HG02973 (cell line): ENCODE data around the gene MRM2.

Source experiments
- ATAC-seq: cut with Tn5 transposase; IDR thresholded peaks from one replicate; pipeline ENCODE4 v1.9.1; 2021; ENCODE audit warnings: moderate library complexity; ENCODE audit not compliant: unreplicated experiment

Gene MRM2

DNA sequence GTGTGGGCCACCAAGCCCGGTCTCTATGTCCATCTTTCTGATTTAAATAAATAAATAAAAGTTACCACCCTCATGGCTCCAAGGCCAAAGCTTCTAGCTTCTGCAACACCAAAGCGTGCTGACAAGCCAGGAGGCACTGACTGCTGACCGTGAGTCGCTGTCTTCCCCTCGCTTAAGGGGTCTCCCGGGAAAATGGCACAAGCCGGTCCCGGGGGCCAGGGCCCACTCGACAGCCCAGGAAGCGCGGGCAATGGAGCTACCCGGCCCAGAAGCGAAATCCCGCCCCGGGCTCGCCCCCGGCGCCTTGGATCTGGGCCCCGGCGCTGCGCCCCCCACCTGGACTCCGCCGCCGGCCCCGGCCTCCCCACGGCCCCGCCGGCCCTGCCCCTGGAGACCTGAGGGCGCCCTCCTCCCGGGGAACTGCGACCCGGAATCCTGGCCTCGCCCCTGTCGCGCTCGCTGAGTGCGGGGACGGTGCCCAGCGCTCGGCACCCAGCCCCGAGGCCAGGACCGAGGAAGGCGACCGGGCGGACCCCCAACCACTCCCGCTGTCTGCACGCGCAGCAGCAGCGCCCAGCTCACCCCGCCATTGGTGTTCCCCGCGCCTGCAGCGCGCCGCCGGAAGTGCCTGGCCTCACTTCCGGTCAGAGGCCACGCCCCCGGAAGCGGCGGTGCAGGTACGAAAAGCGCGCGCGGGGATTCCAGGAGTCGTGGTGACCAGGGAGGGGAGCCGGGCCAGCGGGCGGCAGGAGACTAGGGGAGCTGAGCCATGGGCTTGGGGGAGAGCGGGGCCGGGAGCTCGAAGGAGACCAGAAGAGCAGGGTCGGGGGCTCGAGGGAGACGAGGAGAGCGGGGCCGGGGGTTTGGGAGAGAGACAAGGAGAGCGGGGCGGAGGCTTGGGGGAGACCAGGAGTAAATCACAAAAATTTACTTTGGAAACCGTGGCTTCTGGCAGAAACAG is at the start of gene MRM2, which contains the start of gene NUDT1:
Gene MRM2, minus strand, starts transcription at position 626 of the 961 bp plus-strand sequence. Its CDS starts 36 bp downstream, at position 590.
Gene NUDT1, plus strand, starts transcription at position 647 of the 961 bp plus-strand sequence. CDS start 2,349 bp downstream, outside the sequence.
- ATAC-seq = peak; percentile 47

DNA sequence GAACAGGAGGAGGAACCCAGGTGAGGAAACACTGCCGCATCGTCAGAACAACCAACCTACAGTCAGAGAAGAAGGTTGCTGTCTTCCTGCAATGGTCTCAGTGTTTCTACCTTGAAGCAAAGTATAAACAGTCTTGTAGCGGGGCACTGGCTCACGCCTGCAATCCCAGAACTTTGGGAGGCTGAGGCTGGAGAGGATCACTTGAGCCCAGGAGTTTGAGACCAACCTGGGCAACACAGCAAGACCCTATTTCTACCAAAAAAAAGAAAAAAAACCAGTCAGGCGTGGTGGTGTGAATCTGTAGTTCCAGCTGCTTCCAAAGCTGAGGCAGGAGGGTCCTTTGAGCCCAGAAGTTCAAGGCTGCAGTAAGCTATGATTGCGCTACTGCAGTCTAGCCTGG is 48.9 kb upstream of the MRM2 start:
- no peak for ATAC-seq

DNA sequence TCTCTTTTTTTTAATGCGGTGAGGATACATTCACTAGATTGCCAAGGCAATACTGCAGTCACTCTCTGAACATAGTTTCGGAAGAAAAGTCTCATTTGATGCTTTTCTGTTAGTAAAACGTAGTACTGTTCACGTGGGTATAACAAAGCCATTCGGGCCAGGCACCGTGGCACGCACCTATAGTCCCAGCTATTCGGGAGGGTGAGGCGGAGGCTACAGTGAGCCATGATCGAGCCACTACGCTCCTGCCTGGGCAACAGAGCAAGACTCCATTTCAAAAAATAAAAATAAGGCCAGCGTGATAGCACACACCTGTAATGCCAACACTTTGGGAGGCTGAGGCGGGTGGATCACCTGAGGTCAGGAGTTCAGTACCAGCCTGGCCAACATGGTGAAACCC is 47.6 kb upstream of the MRM2 start:
- no peak for ATAC-seq

DNA sequence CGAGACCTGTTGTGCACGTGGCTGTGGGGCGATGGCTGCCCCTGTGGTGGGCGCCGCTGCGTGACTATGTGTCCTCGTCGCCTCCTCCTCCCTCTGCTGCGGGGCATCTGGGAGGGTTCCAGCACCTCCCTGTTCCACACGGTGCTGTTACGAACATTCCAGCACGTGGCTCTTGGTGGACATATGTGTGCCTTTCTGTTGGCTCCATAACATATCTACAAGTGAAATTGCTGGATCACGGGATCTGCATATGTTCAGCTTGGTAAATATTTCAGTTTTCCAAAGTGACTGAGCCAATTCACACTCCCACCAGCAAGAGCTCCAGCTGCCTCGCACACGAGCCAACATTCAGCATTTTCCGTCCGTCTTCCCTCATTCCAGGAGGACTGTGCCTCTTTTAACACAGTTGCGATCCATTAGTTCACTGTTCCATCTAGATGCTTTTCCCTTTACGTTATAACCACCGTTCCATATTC is 47.1 kb upstream of the MRM2 start:
- ATAC-seq = no peak

DNA sequence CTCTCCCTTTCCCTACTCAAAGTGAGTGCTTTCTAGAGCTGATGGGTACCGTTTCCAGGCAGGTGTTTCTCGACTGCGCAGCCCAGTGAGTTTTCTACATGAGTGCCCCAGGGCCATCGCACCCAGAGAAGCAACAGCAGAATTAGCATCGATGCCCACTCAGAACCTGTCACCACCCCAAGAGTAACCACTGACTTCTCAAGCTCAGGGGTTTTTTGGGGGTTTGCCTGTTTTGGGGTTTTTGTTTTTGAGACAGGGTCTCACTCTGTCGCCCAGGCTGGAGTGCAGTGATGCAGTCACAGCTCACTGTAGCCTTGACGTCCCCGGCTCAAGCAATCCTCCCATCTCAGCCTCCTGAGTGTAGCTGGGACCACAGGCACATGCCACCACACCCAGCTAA is 46.5 kb upstream of the MRM2 start:
- peak; percentile 71 for ATAC-seq

DNA sequence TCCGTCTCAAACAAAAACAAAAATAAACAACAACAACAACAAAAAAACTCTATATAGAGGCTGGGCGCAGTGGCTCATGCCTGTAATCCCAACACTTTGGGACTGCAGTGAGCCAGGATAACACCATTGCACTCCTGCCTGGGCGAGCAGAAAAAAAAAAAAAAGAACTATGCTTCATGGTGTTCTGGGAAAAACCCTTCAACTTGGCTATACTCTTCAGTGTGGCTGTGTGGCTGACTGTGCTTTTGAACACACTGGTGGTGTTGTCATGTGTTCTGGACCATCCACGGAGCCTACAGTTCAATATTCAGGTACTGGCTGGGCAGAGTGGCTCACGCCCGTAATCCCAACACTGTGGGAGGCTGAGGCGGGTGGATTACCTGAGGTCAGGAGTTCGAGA is 45.7 kb upstream of the MRM2 start:
- ATAC-seq = no peak

DNA sequence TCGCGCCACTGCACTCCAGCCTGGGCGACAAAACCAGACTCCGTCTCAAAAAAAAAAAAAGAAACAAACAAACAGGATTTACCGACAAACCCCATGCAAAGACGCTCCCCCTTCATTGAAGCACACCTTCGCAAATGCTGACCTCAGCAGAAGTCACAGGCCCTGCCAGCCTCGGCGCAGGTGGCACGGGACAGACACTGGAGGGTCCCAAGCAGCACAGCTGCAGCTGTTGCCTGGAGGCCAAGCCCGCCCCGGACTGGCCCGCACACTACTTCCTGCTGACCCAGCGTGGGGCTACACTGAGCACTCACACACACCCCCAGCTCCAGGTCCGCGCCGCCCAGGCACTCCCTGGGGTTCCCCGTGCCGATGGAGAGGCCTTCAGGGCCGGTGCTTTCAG is 41.1 kb upstream of the MRM2 start:
- ATAC-seq = no peak

DNA sequence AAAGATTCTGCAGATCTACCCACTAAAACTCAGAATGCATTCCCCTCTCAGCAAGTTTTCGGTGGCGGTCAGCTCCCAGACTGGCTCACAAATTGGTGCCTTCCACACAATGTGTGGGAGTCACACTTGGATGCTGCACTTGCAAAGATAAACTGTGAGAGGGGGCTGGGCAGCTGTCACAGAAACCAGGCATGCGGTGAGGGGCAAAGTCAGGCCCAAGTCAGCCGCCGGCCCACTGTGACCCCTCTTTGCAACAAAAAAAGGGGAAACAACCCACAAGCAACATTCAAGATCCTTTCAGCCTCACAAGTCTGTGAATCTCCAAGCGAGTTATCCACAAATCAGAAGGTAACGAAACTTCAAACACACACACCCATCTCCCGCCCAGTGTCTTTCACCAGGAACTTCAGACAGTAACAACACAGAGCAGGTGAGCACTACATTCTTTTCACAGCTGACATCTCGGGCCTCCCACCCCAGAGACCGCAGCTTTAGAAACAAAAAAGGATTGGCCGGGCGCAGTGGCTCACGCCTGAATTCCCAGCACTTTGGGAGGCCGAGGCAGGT is 40.3 kb upstream of the MRM2 start:
- no peak for ATAC-seq

DNA sequence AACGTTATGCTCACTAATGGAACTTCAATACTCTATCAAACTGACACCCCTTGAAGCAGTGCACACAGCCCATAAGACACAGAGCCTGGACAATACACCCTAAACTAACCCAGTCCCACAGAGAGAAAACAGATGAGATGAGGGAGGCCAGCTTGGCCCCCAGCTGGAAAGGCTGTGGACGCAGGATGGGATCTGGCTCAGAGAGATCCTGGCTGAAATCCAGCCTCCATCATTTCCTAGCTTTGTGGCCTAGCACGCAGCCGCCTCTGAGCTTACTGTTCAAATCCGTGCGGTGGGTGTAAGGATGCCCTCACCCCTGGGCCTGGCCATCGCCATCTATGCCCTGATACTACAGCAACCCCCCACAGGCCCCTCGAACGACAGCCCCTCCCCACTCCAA is 39.5 kb upstream of the MRM2 start:
- ATAC-seq = no peak

DNA sequence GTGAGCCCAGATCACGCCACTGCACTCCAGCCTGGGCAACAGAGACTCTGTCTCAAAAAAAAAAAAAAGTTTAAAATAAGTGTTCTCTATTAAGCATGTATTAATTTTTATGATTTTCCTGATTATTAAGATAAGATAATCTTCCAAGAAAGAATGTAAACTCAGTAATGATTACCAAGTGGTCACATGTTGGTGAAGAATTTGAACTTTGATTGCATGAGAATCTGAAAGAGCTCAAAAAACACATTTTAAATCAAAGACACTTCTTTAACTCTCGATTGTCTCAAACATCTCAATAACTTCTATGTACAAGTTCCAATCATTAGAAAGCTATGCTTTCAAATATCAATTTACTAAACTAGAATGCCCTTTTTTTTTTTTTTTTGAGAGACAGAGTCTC is 38.4 kb upstream of the MRM2 start:
- no peak for ATAC-seq

DNA sequence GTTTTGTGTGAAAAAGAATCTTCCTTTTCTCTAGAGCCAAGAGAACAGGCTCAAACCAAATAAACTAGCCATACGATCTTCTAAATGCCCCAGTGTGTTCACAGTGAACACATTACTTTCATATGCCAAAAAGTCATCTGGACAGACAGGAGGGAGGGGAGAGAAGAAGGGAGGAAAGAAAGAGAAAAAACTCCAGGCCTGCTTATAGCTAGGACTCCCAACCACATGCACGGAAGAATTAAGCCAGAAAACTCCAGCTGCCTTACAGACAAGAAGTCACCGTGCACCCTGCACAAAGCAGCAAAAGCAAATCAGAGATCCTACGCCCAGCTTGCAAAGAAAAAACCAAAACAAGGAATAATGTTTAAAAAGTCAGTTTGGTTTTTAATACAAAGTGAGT is 37.9 kb upstream of the MRM2 start:
- ATAC-seq = no peak

DNA sequence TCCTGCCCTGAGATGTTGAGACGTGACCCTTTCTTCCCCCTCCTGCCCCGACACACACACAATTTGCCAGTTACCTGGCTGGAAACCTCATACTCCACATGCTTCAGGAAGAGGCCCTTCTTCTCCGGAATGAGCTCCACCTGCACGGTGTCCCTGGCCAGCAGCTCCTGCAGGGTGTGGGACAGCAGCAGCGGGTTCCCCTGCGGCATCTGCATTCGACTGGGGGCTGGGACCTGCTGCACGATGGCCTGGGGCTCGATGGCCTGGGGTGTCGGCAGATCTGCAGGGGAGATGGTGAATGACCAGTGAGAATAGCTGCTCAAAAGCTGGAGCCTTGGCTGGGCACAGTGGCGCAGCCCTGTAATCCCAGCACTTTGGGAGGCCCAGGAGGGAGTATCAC is 36.0 kb upstream of the MRM2 start:
- no peak for ATAC-seq

DNA sequence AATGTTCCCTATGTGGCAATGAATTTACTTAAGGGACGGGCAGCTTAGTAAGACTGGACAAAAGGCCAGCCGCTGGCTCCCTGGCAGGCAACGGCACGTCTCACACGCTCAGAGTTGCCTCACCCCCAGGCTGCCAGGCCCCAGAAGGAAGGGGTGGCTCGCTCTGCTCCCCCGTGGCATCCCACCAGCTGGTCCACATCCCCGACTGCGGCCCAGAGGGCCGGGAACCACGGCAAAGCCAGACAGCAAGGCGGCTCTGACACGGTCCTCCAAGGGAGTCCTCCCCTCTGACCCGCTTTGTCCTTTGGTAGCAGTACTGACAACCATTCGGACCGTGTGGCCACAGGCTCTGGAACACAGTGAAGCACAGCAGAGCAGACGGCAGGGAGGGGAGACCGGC is 34.1 kb upstream of the MRM2 start:
- no peak for ATAC-seq

DNA sequence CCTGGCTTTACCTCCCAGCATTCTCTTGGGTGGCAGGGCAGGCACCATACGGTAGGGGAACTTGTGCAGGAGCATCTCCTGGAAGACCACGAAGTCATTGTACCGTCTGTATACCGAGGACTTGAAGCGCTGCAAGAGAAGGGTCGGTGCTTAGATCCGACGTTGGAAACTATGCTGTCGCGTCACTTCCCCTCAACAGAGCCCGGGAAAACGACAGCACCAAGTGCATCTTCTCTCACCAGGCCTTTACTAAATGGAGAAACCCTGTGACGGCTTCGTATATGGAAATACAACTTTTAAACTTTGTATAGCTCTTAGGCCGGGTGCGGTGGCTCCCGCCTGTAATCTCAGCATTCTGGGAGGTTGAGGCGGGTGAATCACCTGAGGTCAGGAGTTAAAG is 33.1 kb upstream of the MRM2 start:
- no peak for ATAC-seq

DNA sequence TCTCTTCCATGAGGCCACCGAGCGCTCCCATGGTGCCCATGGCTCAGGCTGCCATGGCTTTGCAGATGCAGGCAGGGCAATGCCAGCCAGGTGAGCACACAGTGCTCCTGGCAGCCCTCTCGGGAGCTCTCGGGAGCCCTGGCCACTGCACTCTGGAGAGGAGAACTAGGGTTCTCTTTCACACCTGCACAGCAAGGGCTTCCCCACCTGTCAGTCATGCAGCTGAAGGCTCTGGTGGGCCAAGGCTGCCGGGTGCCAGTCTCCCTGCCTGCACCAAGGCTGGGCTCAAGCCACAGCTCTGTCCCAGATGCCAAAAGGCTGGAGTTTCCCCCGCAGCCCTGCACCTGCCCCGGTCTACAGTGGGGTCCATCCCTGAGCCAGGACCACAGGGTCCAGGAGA is 32.7 kb upstream of the MRM2 start:
- ATAC-seq = no peak

DNA sequence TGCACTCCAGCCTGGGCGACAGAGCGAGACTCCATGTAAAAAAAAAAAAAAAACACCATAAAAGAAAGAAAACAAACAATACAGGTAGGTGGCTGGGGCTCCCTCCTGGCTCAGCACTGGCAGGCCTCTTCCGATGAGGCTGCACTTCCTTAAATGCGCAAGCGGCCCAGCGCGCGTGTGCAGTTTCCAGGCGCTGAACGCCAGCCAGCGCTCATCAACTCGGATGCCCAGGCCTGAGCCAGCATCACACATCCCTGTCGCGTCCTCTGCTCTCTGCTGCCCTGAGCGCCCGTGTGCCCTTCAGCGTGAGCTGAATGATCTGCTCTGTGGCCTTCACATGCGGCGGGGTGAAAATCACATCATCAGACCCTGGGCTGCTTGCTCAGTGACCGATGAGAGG is 31.9 kb upstream of the MRM2 start:
- no peak for ATAC-seq

DNA sequence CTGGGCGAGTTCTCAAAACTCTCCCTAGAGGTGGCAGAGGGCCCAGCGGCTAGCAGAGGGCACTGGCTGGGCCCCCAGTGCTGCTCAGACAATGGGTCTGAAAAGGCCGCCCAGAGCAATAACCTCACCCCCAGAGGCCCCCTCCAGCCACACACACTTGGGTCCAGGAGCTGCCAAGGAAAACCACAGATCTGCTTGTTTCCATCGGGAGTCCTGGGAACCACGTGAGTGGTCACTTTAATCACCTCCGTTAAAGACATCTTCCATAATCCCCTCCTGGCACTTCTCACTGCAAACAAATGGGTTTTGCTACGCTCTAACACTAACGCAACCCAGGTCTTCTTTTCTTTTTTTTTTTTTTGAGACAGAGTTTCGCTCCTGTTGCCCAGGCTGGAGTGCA is 30.0 kb upstream of the MRM2 start:
- no peak for ATAC-seq

DNA sequence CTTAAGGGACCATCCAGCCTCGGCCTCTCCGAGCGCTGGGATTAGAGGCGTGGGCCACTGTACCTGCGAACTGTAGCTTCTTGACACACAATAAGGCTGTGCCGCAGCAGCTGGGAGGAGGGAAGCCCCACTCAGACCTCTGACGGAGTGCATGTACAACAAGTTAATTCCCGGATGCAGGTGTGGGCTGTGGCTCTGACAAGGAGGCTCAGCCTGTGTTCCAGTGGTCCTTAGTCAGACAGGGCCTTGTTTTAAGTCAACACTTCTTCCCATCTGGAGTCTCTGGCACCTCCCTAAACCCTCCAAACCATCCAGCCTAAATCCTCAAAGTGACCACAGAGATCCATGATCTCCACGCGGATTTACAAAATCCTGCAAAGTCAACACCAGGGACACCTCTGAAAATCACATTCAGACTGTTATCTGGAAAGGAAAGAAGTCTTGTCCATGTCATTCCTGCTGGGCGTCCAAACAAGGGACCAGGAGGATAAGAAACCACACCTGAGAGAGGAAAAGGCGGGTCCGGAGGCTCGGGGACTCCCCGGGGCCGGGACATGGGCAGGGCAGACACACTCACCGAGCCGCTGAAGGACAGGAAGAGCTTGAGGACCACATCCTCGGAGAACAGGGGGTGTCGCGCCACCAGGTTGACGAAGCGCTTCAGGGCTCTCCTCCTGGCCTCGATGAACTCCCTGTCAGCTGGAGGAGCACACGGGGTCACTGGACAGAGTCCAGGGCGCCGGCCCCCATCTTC is 29.4 kb upstream of the MRM2 start:
- no peak for ATAC-seq

DNA sequence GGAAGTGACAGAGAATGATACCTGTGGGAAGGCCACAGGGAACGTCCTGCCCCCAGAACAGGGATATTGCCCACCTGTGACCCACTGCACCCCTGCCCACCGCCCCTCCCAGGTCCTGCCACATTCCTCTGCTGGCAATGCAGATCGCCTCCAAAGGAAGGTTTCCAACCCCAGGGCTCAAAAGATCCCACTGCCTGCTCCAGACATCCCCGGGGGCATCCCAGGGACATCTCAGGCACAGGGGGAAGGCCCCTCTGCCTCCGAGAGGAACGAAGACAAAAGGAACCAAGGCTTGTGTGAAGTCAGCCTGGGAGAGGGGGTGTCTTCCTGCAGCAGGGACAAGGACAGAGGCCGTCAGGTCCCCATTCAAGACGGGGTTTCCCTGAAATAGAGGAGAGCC is 28.5 kb upstream of the MRM2 start:
- no peak for ATAC-seq

DNA sequence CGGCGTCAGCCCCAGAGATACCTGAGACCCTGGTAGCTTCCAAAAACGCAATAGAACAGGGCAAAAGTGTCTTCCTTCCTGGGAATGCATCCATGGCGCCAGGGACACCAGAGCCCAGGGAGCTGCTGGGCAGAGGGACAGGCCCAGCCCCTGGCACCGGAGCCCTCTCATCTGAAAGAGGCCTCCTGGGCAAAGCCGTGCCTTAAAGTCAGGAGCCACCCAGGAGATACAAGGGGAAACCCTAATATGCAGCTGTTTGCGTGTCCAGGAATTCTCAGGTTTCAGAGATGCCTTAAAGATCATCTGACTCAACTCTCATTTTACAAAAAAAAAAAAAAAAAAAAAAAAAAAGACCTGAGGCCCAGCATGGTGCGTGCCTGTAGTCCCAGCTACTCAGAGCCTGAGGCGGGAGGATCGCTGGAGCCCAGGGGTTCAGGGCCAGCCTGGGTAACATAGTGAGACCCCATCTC is 28.0 kb upstream of the MRM2 start:
- ATAC-seq = no peak
